HepG2 (cell line): ENCODE results near the gene RCC2. TPM values are rescaled to one million over a fixed set of nuclear protein-coding genes. Genes with fewer than 3 reads are reported as not detected.

Experiments used
- ARNT2 ChIP-seq: sonication (generic); formaldehyde crosslinking; IDR thresholded peaks from 2 replicates; pipeline ENCODE4 v1.8.0; 2022; ENCODE audit warnings: mild to moderate bottlenecking, low read depth, missing genetic modification reagents, moderate library complexity
- ASH2L ChIP-seq: fragments of 300-600, 200-600 bp; sonication (generic); IDR thresholded peaks from 2 replicates; pipeline ENCODE4 v1.7.0; 2017; ENCODE audit warnings: low read depth, mild to moderate bottlenecking, moderate library complexity, mixed read lengths, low read length; ENCODE audit not compliant: insufficient read length
- BRF2 ChIP-seq: sonication (generic); formaldehyde crosslinking; IDR thresholded peaks from 2 replicates; pipeline ENCODE4 v1.8.1; 2022; ENCODE audit warnings: mild to moderate bottlenecking, missing genetic modification reagents
- CENPX ChIP-seq: sonication (generic); formaldehyde crosslinking; IDR thresholded peaks from 2 replicates; pipeline ENCODE4 v1.9.0; 2021; ENCODE audit warnings: mild to moderate bottlenecking, missing genetic modification reagents, moderate library complexity
- E2F5 ChIP-seq: sonication (generic); formaldehyde crosslinking; conservative IDR thresholded peaks from 2 replicates; pipeline ENCODE4 v1.4.0; 2020; ENCODE audit warnings: missing genetic modification reagents
- EEA1 ChIP-seq: sonication (generic); formaldehyde crosslinking; IDR thresholded peaks from 2 replicates; pipeline ENCODE4 v1.5.1; 2020; ENCODE audit warnings: mild to moderate bottlenecking, missing genetic modification reagents, borderline replicate concordance
- ELF3 ChIP-seq: IDR thresholded peaks from 2 replicates; pipeline ENCODE4 v1.6.1; 2016; ENCODE audit warnings: missing genetic modification reagents, missing compliant biosample characterization
- FOXA3 ChIP-seq: IDR thresholded peaks from 2 replicates; pipeline ENCODE4 v1.6.1; 2016; ENCODE audit warnings: missing genetic modification reagents, missing compliant biosample characterization
- GATAD2A ChIP-seq: IDR thresholded peaks from 2 replicates; pipeline ENCODE4 v1.6.1; 2016
- GPBP1L1 ChIP-seq: sonication (generic); formaldehyde crosslinking; IDR thresholded peaks from 2 replicates; pipeline ENCODE4 v1.5.0; 2020; ENCODE audit warnings: mild to moderate bottlenecking, missing genetic modification reagents
- KDM5B ChIP-seq: sonication (generic); formaldehyde crosslinking; IDR thresholded peaks from 2 replicates; pipeline ENCODE4 v1.4.0; 2020; ENCODE audit warnings: missing genetic modification reagents, mild to moderate bottlenecking, borderline replicate concordance
- KLF9 ChIP-seq: IDR thresholded peaks from 2 replicates; pipeline ENCODE4 v1.6.1; 2016; ENCODE audit warnings: low read depth
- PBX2 ChIP-seq: IDR thresholded peaks from 2 replicates; pipeline ENCODE4 v1.6.1; 2016; ENCODE audit warnings: control low read depth
- PCBP1 ChIP-seq: fragments of 200-400 bp; formaldehyde crosslinking; IDR thresholded peaks from 2 replicates; pipeline ENCODE4 v1.6.1; 2017; ENCODE audit warnings: mild to moderate bottlenecking, low read depth, low read length, borderline replicate concordance
- PRMT3 ChIP-seq: sonication (generic); formaldehyde crosslinking; IDR thresholded peaks from 2 replicates; pipeline ENCODE4 v1.8.1; 2022; ENCODE audit warnings: low read depth, mild to moderate bottlenecking, moderate library complexity, missing genetic modification reagents, borderline replicate concordance
- RBFOX2 ChIP-seq: fragments of 200-400 bp; formaldehyde crosslinking; IDR thresholded peaks from 2 replicates; pipeline ENCODE4 v1.6.1; 2017; ENCODE audit warnings: low read depth, mild to moderate bottlenecking, low read length
- RNF2 ChIP-seq: fragments of 450-650 bp; conservative IDR thresholded peaks from 2 replicates; pipeline ENCODE4 v1.6.1; 2016; ENCODE audit warnings: low read depth
- SMAD1 ChIP-seq: sonication (generic); formaldehyde crosslinking; IDR thresholded peaks from 2 replicates; pipeline ENCODE4 v1.4.0; 2020; ENCODE audit warnings: missing genetic modification reagents, low read depth, mild to moderate bottlenecking, borderline replicate concordance
- SRY ChIP-seq: sonication (generic); formaldehyde crosslinking; IDR thresholded peaks from 2 replicates; pipeline ENCODE4 v1.8.0; 2022; ENCODE audit warnings: mild to moderate bottlenecking, missing genetic modification reagents
- THAP11 ChIP-seq: IDR thresholded peaks from 2 replicates; pipeline ENCODE4 v1.6.1; 2016; ENCODE audit warnings: missing biosample characterization, missing genetic modification reagents
- TRIM24 ChIP-seq: sonication (generic); formaldehyde crosslinking; IDR thresholded peaks from 2 replicates; pipeline ENCODE4 v1.8.0; 2022; ENCODE audit warnings: mild to moderate bottlenecking, missing genetic modification reagents
- ZNF256 ChIP-seq: sonication (generic); formaldehyde crosslinking; conservative IDR thresholded peaks from 2 replicates; pipeline ENCODE4 v1.4.0; 2020; ENCODE audit warnings: missing genetic modification reagents
- ZNF274 ChIP-seq: sonication (generic); formaldehyde crosslinking; IDR thresholded peaks from 2 replicates; pipeline ENCODE4 v1.5.1; 2020; ENCODE audit warnings: mild to moderate bottlenecking, missing genetic modification reagents
- ZNF343 ChIP-seq: sonication (generic); formaldehyde crosslinking; IDR thresholded peaks from 2 replicates; pipeline ENCODE4 v1.4.0; 2020; ENCODE audit warnings: mild to moderate bottlenecking, missing genetic modification reagents
- ZNF704 ChIP-seq: sonication (generic); formaldehyde crosslinking; IDR thresholded peaks from 2 replicates; pipeline ENCODE4 v1.8.1; 2023; ENCODE audit warnings: mild to moderate bottlenecking, inconsistent platforms, moderate library complexity, missing genetic modification reagents, borderline replicate concordance
- ZNF768 ChIP-seq: sonication (generic); formaldehyde crosslinking; IDR thresholded peaks from 2 replicates; pipeline ENCODE4 v1.4.0; 2020; ENCODE audit warnings: missing genetic modification reagents
- polyA plus RNA-seq, 8 experiments: library from polyadenylated mRNA; depleted of rRNA in 3 of 8; stranded (reverse) in 7 of 8; unstranded in 1 of 8; fragments of >200 nt; fragmentation: Illumina TruSeq in 4 of 8; extraction: Trizol in 4 of 8; gene quantifications; 2 replicates each; pipeline versions ENCODE4 v1.2.1 to v1.2.3, GENCODE V29; 2011 to 2016; ENCODE audit warnings: low read depth in 4 of 8, missing spikeins in 1 of 8, mixed read lengths in 1 of 8; ENCODE audit not compliant: insufficient read depth in 1 of 8
- total RNA-seq, 5 experiments: library from RNA; depleted of rRNA; stranded (reverse); fragments of >200 nt; fragmentation: Illumina TruSeq; extraction: Trizol; gene quantifications; 2 replicates each; pipeline ENCODE4 v1.2.3, GENCODE V29; 2016; ENCODE audit warnings: low read depth in 1 of 5

Gene RCC2
- total and polyA plus RNA-seq, 2 of the 13 experiments (the other 11 are each of a cell fraction or from before 2014, with no cell fraction given) = 20.5 to 55.8 TPM

- TF ChIP-seq PRMT3 = no peak
- peak; percentile 54; the same call in 1 of the 2 replicates for TF ChIP-seq THAP11 (CRISPR knock-in tag)
- TF ChIP-seq TRIM24 (CRISPR knock-in tag) = no peak
- TF ChIP-seq PCBP1 = no peak
- no peak for TF ChIP-seq SMAD1 (CRISPR knock-in tag)
- no peak for TF ChIP-seq ARNT2 (CRISPR knock-in tag)
- no peak for TF ChIP-seq ZNF768
- no peak for TF ChIP-seq EEA1 (CRISPR knock-in tag)
- TF ChIP-seq GATAD2A = no peak
- peak; percentile 55 for TF ChIP-seq ASH2L
- TF ChIP-seq FOXA3 (CRISPR knock-in tag) = peak; percentile 46; the same call in 1 of the 2 replicates
- no peak for TF ChIP-seq ZNF704 (CRISPR knock-in tag)
- no peak for TF ChIP-seq GPBP1L1
- TF ChIP-seq KLF9 = no peak
- no peak for TF ChIP-seq E2F5 (CRISPR knock-in tag)
- no peak for TF ChIP-seq ZNF256 (CRISPR knock-in tag)
- TF ChIP-seq RNF2 = 0 out of 2 replicates have a peak, but pooled peaks have one; percentile 25
- TF ChIP-seq ELF3 (CRISPR knock-in tag) = peak; percentile 10; the same call in 1 of the 2 replicates
- no peak for TF ChIP-seq PBX2 (CRISPR knock-in tag)
- TF ChIP-seq SRY = no peak
- TF ChIP-seq ZNF343 (CRISPR knock-in tag) = no peak
- no peak for TF ChIP-seq ZNF274
- no peak for TF ChIP-seq RBFOX2
- TF ChIP-seq KDM5B (CRISPR knock-in tag) = 0 out of 2 replicates have a peak, but pooled peaks have one; percentile 34
- TF ChIP-seq CENPX (CRISPR knock-in tag) = no peak
- TF ChIP-seq BRF2 (CRISPR knock-in tag) = no peak
These were observed at the start of gene RCC2 (continued) for GRCh38 chr1:17439250-17440073.
